ENCODE results near the gene STAT3. TPM values are rescaled to one million over a fixed set of nuclear protein-coding genes. Genes with fewer than 3 reads are reported as not detected.
A peak's percentile ranks its signal among the peaks of the same experiment; 100 is the strongest.
"Not testable (repeated sequence)": the region's sequence is repeated elsewhere in the genome, so short reads cannot be mapped to it uniquely, and the experiment has no call there.

STAT3 gene
- total and polyA plus RNA-seq, 12 donors: 33.9 to 398 (median 109) TPM

DNA sequence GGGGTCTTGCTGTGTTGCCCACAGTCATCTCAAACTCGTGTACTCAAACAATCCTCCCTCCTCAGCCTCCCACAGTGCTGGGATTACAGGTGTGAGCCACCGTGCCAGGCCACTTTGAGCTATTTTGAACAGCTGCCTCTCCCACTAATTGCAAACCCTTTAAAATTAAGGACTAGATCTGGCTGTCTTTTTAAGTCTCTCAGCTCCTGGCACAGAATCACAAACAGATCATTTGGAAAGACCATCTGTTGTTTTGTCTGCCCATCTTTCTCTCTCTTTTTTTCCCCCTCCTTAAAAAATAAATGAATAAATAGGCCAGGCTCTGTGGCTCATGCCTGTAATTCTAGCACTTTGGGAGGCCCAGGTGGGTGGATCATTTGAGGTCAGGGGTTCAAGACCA, 10.9 kb upstream of the STAT3 start:
- ATAC-seq (no peak), DNase-seq (no peak)
- H3K4me3 ChIP-seq: no peak overlapping the region
- H3K27me3 ChIP-seq: no peaks in the 10 kb centered on the region
- TF ChIP-seq, protein P1, sequence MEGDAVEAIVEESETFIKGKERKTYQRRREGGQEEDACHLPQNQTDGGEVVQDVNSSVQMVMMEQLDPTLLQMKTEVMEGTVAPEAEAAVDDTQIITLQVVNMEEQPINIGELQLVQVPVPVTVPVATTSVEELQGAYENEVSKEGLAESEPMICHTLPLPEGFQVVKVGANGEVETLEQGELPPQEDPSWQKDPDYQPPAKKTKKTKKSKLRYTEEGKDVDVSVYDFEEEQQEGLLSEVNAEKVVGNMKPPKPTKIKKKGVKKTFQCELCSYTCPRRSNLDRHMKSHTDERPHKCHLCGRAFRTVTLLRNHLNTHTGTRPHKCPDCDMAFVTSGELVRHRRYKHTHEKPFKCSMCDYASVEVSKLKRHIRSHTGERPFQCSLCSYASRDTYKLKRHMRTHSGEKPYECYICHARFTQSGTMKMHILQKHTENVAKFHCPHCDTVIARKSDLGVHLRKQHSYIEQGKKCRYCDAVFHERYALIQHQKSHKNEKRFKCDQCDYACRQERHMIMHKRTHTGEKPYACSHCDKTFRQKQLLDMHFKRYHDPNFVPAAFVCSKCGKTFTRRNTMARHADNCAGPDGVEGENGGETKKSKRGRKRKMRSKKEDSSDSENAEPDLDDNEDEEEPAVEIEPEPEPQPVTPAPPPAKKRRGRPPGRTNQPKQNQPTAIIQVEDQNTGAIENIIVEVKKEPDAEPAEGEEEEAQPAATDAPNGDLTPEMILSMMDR (IDR thresholded peaks at IDR 0.05): no peak
- intact Hi-C loops (cut with DNase I): no loop called here
- peak overlapping the region in 4 of 10 donors; percentile 19 to 74 (median 64) for H3K27ac ChIP-seq
- H3K36me3 ChIP-seq: peaks cover 3 to 24% (median 17%) of the 10 kb centered on the region in 9 donors
- H3K4me1 ChIP-seq: peaks cover 4 to 53% (median 35%) of the 10 kb centered on the region in 9 donors
- no peaks in the 10 kb centered on the region for H3K9me3 ChIP-seq
- 60 to 68% methylated on average over 2 of the region's 2 CpGs for WGBS, 2 donors

DNA sequence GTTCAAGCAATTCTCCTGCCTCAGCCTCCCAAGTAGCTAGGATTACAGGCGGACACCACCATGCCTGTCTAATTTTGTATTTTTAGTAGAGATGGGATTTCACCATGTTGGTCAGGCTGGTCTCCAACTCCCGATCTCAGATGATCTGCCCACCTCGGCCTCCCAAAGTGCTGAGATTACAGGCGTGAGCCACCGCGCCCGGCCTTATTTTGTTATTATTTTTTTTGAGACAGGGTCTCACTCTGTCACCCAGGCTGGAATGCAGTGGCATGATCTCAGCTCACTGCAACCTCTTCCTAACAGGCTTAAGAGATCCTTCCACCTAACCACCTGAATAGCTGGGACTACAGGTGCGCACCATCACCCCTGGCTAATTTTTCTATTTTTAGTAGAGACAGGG, 7.4 kb upstream of the STAT3 start:
- peaks cover 0 to 27% (median 15%) of the 10 kb centered on the region in 9 donors for H3K4me1 ChIP-seq
- WGBS, 2 donors: 96 to 98% methylated on average over 8 of the region's 8 CpGs
- intact Hi-C loops (cut with DNase I); ATAC-seq; DNase-seq; H3K4me3 ChIP-seq; H3K9me3 ChIP-seq; H3K27ac ChIP-seq; H3K27me3 ChIP-seq; H3K36me3 ChIP-seq: not testable (repeated sequence)

DNA sequence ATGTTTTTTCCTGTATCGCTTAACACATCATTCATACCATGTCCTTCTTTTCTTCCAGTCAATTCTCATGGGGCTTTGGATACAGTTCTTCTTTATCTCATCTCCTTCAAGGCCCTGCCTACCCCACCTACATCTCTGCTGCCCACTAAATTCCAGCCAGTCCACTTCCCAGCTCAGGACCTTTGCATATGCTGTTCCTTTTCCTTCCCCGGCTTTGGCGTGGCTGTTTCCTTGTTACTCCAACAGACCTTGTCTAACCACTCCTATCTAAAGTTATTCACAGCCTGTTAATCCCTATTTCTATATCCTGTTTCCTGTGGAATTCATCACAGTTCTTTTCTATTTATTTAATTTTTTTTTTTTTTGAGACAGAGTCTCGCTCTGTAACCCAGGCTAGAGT, 6.6 kb upstream of the STAT3 start:
- Histone ChIP-seq H3K36me3 (no peaks in the 10 kb centered on the region), H3K4me1 (peaks cover 0 to 21% (median 13%) of the 10 kb centered on the region in 9 donors), H3K9me3 (no peaks in the 10 kb centered on the region), H3K27me3 (no peaks in the 10 kb centered on the region), H3K4me3 (no peak overlapping the region), H3K27ac (no peak overlapping the region)
- TF ChIP-seq, protein P1 (IDR thresholded peaks at IDR 0.05): no peak
- ATAC-seq (peak in 1 of 8 donors; percentile 28), DNase-seq (no peak)
- 84 to 87% methylated on average over 4 of the region's 4 CpGs for WGBS, 2 donors
- intact Hi-C loops (cut with DNase I): no loop called here

DNA sequence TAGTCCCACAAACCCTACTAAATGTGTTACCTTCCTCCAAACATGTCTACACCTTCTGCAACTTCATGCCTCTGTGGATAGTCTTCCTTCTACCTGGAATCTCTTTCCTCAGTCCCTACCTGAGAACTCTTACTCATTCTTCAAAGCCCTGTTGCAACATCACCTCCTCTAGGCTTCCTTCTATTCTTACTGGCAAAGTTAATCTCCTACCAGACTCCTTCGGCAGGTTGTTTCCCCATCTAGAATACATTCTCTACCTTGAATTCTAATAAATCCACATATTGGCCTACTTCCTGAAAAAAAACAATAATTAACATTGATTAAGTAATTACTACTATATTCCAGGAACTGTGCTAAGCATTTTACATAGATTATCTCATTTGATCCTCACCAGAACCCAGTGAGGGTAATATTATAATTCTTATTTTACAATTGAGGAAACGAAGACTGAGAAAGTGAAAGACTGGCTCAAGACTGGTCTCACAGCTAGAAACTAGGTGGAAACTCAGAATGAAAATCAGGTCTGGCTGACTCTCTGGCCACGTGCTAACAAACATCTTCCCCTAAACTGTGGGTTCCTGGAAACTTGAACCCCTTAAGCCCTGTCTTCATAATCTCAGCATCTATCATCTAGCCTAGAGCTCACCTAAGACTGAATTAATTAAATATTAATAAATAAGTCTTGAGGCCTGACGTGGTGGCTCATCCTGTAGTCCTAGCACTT, 4.6 kb upstream of the STAT3 start:
- intact Hi-C loops (cut with DNase I): no loop called here
- WGBS, 2 donors: 91 to 95% methylated on average over 4 of the region's 4 CpGs
- H3K4me1 ChIP-seq: peaks cover 0 to 15% (median 7%) of the 10 kb centered on the region in 9 donors
- no peak for ATAC-seq
- no peak overlapping the region for H3K27ac ChIP-seq
- no peaks in the 10 kb centered on the region for H3K36me3 ChIP-seq
- no peaks in the 10 kb centered on the region for H3K27me3 ChIP-seq
- no peak overlapping the region for H3K4me3 ChIP-seq
- DNase-seq: no peak
- TF ChIP-seq, protein P1 (IDR thresholded peaks at IDR 0.05): no peak
- no peaks in the 10 kb centered on the region for H3K9me3 ChIP-seq

DNA sequence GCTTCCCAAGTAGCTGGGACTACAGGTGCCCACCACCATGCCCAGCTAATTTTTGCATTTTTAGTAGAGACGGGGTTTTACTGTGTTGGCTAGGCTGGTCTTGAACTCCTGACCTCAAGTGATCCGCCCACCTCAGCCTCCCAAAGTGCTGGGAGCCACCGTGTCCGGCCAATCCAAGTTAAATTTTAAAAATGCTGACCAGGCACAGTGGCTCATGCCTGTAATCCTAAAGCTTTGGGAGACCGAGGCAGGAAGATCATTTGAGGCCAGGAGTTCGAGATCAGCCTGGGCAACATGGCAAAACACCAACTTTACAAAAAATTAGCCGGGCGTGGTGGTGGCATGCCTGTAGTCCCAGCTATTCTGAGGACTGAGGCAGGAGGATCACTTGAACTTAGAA, 3.2 kb upstream of the STAT3 start:
- H3K36me3 ChIP-seq; ATAC-seq; H3K27me3 ChIP-seq; H3K4me3 ChIP-seq; H3K27ac ChIP-seq; intact Hi-C loops (cut with DNase I); H3K9me3 ChIP-seq; DNase-seq: not testable (repeated sequence)
- peaks cover 0 to 21% (median 14%) of the 10 kb centered on the region in 9 donors for H3K4me1 ChIP-seq
- WGBS, 2 donors: 86 to 92% methylated on average over 8 of the region's 8 CpGs
